HG03095 (cell line): ENCODE measurements around the gene THSD4.
A peak's percentile ranks its signal among the peaks of the same experiment; 100 is the strongest.

Experiments used
- ATAC-seq: cut with Tn5 transposase; IDR thresholded peaks from one replicate; pipeline ENCODE4 v1.9.1; 2021; ENCODE audit warnings: moderate library complexity; ENCODE audit not compliant: unreplicated experiment

THSD4 gene

DNA sequence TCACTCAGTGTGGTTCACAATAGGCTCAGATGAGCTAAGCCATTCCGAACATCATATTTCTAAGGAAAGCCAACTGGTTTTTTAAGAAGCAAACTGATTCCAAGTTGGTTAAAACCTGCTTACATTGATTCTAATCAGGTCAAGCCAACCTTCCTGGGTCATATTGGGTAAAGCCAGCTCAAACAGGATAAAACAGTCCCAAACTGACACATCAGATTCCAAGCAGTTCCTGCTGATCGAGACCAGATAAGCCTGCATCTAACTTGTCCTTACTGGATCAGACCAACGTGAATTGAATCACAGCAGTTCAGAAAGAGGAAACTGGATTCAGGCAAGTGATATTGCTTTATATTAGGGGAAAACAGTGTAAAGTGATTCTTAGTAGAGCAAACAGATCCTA is 18.6 kb upstream of the THSD4 start:
- ATAC-seq, result no peak

DNA sequence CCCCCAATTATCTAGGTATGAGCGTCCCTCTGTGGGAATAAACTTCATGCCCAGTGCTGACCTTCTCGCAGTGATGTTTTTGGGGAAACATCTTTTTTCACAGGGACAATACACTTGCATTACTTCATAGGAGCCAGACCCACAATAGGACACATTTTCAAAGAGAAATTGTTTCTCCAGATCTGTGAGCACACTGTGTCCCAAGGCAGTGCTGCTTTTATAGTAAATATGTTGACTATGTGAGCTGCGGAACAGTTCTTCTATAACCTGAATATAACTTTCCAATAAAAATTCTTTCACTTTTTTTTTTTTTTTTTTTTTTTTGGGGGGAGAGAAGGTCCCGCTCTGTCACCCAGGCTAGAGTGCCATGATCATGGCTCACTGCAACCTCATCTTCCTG is 17.4 kb upstream of the THSD4 start:
- ATAC-seq, result no peak

DNA sequence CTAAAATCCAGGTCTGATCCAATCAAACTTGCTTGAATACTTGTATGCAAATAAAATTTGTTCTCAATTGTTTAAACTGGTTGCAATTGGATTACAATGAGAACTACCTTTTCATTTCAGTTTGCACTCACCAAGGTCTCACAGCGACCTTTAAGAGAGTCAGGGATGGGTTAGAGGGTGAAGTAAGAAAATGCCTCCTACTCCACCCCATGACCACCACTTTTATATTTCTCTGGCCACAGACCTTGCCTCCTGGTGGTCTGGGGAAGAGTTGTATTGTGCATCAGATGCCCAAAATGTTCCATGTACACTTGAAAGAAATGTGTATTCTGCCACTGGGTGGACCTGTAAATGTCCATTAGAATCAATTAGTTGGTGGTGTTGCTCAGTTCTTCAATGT is 16.4 kb upstream of the THSD4 start:
- ATAC-seq, result no peak

DNA sequence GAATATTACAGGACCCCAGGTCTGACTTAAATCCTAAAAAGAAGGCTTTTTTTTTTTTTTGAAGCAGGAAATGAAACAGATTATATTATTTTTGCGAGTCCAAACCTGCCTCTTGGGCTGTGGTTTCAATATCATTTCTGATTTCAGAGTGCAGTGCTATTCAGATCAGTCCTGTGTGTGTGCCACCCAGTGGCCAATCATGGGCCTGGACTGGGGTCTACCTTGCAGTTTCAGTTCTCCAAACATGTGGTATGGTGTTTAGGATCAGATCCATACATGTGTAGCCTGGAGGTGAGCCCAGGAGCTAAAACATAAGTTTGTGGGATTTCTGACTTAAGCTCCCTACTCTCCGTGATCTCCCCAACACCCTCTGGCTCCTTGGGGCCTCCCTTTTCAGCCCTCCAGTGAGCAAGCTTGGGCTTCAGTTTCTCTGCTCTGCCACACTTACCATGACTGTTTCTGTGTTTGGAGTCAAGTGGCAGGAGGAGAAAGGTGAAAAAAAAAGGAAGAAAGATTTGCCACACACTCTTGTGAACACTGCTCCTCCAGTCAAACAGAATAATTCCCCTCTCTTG is 12.1 kb upstream of the THSD4 start:
- ATAC-seq, result no peak

DNA sequence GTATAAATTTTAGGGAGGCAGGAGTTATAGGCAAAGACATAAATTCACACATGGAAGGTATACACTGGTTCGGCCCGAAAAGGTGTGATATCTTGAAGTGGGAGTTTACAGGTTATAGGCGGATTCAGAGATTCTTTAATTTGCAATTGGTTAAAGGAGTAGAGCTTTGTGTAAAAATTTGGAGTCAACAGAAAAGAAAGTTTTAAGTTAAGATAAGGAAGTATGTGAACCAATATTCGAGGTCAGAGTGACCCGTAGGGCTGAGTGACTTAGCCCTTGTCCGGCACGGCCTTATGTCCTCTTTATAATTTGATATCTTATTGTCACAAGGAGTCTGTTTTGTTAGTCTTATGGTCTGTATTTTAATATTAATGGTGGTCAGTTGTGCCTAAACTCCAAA is 10.6 kb upstream of the THSD4 start:
- no peak for ATAC-seq

DNA sequence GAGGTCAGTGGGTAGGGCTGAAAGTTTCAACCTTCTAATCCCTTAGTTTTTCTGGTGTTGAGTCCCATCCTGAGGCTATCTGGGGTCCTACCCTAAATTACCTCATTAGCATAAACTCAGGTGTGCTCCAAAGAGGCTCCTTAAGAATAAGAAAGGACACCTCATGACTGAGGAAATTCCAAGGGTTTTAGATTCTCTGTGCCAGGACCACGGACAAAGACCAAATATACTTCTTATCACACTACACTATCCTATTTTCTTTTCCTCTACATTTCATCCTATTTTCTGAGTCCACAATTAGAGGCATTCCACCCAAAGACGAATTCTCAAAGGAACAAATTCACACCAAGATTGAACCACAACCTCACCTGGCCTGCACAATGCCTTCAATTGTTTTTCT is 9.8 kb upstream of the THSD4 start:
- no peak for ATAC-seq

DNA sequence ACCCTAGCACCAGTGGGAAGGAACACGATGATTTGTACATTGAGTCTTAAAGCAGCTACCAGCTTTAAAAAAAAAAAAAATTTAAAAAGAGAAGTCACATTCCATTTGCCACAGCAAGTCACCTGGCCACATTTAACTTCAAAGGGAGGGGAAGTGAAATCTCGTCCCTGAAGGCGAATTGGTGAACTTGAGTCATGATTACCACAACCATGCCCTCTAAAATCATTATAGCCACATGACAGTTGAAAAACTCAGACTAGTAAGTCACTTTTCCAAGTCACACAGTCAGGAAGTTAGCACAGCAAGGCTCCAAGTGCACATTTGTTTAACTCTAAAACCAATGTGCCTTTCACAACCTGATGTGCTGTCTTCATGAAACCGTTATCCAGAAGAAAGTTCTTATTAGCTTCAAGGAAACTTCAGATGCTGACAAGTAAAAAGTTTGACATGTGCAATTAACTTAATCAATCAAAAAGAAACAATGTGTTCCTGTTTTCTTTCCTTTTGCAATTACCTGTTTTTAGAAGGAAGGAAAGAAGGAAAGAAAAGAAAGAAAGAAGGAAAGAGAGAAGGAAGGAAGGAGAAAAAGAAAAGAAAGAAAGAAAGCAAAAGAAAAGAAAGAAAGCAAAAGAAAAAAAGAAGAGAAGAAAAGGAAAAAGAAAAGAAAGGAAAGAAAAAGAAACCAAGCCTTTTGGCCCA is 8.3 kb upstream of the THSD4 start:
- no peak for ATAC-seq

DNA sequence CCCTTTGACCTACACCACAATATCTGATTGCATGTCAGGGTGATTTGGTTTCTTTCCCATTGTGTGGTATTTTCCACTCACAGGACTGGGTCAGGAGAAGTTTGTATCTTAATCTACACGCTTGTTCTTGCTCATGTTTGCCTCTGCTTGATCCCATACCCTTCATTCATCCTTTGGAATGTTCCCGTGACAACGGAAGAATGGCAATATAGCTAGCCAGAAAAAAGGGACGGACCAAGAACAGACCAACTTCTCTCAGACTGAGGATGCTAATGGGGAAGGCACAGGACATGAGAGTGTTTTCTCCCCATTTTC is 7.8 kb upstream of the THSD4 start:
- ATAC-seq, result no peak

DNA sequence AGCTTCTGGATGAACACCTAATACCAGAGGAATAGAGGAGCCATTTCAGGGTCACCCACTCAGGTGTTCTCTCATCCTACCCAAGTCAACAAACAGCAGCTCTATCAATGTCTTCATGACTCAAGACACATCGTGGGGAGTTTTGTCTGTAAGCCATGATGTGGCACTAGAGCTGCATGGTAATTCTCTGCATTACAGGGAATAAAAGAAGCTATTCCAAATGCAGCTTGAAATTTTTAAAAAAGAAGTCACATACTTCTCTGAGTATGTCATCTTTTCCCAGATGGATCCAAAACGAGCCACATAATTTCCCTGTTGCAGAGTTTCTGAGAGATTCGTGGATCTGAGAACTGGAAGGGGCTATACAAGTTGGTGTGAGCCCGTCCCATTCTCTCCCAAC is 6.1 kb upstream of the THSD4 start:
- no peak for ATAC-seq

DNA sequence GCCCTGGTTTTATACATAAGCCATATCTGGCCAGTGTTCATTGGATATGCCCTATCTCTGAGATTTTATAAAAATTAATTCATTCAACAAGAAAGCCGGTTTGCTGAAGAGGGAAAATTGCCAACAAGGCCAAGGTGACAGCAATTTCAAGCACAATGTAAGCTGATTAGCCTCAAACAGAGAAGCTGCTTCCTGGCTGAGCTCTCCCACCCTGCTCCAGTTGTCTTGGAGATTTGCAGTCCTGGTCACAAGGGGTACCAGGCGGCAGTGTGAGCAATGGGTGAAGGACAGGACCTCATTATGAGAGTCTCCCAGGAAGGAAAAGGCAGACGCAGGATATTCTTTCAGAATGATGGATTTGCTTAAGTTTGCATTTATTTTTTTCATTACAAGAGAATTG is 5.4 kb upstream of the THSD4 start:
- no peak for ATAC-seq

DNA sequence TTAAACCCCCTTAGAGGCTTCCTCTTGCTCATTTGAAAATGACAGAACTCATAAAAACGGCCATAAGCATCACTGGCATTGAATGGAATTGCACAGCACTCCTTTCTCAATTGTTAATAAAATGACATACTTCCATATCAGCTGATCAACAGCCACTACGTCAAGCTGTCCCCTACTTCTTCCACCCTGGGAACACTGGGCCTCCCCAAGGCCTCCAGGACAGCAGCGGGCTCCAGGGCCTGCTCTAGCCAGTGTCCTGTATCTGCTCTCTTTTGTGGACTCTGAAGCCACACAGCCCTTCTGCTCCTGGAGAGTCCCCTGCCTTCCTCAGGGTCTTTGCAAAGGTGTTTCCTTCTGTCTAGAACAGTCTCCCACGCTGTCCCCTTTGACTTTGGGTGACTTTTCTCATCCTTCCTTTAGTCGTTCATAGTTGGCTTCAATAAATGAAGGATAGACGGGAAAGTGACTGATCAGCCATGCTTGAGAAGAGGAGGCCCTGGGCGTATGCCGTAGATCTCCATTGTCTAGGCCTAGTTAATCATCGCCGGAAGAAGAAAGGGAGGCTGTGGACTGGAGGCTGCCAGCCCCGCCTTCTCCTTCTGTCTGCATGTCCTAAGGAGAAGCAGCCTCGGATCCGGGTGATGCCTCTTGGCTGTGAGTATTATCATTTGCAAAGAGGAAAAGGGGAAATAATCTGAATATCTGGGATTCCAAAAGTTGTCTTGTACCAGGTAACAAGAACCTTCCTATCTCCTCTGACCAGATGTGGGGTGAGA is 4.7 kb upstream of the THSD4 start:
- no peak for ATAC-seq

DNA sequence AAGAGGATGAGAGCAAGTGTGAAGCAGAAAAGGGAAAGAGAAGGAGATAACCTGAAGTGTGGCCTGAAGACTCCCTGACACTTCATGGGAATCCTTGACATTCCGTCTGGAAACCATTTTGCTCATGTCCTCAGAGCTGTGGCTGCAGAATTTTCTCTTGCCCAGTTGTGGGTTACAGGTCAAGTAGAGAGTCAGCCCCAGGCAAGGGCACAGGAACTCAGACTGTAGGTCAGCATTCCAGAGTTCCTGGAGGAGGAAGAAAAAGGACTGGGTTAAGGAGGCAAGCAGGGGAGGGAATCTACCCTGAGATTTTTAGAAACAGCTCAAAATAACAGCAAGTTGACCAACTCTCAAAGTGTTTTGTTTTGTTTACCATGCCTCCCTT is 4.1 kb upstream of the THSD4 start:
- no peak for ATAC-seq

DNA sequence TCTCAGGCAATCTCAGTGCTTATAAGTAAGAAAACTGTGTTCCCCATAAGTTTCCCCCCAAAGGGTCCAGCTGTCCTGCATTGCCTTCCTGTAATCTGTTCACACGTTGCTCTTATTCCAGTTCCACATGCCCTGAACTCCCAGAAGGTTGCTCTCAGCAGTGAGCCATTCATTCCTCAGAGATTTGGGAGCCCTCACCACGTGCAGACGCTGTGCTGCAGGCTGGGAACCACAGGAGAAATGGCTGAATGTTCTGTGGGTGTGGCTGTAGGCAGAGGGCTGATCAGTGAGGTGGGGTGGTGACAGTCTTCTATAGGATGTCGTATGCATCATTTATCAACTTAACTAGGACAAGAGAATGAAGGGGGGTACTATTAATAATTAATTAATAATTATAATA is 3.3 kb upstream of the THSD4 start:
- ATAC-seq, result no peak

DNA sequence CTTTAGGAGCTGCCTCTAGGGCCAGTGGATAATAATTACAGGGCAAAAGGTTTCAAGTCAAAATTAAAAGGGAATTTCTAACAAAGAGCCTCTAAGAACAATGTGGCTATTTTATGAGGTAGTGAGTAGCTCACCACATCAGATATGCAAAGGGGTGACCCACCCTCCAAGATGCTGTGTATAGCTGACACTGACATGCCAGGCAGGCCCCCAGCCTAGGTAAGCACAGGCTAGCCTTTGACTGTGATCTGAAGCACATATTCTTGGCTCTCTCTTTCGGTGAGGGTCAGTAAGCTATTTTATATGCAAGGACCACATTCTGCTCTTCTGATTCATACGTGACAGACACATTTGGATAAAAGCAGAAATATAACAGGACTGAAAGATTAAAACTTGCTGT is 2.8 kb upstream of the THSD4 start:
- no peak for ATAC-seq

DNA sequence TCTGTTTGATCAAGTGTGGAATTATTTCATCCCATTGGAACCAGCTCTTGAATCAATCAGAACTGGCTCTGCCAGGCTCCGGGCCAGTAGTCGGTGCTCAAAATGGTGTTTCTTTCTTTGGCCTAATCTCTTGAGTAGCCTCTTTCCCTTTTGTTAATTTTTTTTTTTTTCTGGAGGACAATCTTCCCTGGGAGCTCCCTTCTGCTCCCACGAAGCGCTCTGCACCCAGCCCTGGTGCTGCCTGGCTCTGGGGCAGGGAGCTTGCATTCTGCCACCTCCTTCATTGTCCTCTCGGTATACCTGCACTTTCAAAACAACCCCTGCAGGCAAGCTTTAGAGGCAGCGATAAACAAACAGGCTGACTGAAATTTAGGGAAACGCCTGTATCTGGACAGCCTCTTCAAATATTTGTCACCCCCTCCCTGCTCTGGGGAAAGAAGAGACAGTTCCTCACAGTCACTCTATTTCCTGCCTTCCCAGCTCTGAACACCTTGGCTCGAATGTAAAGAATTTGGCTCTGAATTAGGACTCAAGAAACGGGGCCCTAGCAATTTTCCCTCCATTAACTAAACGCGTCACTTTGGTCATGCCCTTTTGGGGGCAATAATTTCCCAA is 1.1 kb upstream of the THSD4 start:
- no peak for ATAC-seq

DNA sequence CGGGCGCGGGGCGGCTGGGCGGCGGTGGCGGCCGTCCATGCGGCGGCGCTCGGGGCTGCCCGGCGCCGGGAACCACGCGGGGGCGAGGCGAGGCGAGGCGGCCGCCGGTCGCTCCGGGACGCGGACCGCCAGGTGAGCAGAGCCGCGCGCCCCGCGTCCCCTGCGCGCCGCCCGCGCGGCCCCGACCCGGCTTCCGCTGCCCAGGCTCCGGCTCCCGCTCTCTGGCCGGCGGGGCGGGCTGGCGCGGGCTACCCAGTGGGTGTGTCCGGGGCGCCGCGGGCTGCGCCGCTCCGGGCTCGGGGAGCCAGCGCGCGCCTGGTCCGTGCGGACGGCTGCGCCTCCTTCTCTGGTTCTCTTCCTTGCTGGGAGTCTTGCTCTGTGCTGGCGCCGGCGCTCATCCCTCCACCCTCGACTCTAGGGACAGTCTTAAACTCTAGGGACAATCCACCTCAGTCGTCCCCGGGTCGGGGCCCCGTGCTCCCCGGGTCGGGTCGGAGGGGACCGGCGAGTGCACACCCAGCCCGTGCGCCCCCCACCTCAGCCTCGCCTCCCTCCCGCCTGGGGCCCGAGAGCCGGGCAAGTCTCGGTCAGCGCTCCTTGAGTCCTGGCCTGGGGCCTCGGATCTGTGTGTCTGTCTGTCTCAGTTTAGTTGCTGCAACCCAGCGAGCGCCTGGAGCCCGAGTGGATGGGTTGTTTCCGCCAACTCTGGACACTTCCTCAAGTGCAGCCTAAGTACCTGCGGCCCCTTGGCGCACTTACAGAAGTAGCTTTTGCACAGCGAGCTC is 488 bp downstream of the THSD4 start:
- ATAC-seq, result peak; percentile 35

DNA sequence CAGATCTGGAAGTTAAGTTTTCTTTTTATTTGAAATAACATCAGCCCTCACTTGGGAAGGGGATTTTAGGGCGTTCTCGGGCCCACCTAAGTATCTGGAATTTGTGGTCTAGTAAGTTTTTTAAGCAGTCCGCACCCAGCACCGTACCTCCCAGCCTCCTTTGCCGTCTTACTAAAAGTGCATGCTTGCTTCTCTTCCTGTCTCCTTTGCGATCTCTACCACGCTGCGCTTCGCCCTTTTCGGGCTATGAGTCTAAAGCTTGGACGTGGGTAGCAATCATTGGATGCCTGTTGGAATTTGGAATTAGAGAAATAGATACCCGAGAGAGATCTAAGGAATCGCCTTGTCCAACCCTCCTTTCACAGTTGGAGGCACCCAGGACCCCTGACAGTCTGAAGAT is 1.1 kb downstream of the THSD4 start:
- ATAC-seq, result no peak

DNA sequence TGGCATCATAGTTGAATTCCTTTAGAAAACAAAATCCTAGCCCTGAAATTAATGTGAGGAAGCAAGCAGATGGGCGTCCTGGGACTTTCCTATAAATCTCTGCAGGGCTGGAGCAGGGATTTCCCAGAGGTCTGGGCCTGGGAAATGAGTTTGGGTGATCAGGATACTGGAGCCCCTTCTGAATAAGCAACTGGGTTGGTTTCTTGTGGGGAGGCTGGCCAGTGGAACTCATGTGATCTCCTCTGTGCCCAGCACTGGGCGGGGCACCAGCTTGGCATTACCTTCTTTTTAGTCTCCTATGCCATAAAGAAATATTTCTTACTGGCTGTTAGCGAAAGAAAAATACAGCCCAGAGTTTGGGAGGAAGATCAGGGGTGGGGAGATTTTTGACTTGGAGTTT is 1.7 kb downstream of the THSD4 start:
- no peak for ATAC-seq

DNA sequence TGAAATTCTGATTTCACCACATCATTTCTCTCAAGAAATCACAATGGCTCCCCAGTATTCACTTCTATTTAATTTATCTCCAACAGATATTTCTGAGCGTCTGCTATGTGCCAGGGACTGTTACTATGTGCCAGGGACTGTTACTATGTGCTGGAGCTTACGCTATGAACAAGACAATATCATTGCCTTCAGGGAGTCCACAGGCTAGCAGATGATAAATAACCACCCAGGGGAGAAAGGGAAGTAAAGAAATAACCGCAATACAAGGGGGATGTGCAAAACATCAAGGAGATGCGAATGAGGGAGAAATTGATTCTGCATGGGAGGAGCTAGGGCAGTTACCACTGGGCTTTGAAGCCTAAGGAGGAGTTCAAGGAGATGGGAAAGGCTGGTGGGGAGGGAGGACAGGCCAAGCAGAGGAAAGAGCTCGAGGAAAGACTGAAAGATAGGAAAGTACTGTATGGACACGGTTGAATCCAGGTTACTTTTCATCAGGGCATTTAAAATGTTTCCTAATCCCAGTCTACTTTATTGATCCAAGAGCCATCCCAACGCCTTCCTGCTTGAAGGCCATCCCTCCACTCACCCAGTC is 2.5 kb downstream of the THSD4 start:
- ATAC-seq, result no peak

DNA sequence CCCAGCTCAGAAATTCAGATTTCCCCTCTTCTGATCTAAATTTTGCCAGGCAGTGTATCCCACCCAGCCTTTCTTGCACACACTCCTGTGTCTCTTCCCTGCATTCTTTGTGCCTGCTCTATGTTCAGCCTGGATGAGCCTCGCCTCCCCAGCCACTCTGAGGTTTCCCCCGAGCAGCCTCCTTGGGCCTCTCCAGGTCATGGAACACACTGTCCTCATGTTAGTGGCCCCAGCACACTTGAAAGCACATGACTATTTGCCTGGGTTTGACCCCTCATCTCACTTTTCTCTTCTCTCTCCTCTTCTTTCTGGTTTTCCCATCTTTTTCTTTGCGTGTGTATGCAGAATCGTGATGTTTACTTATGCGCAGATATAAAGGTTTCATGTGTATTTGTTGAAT is 3.1 kb downstream of the THSD4 start:
- no peak for ATAC-seq
